H1 (cell line): Measurements from ENCODE around the gene TTC21A.

Source experiments
- BRCA1 ChIP-seq: IDR thresholded peaks from 2 replicates; pipeline ENCODE4 v1.6.1; 2012; ENCODE audit warnings: low read depth, low read length, improper control_type of control experiment
- CEBPB ChIP-seq: IDR thresholded peaks from 2 replicates; pipeline ENCODE4 v1.6.1; 2012; ENCODE audit warnings: low read depth, low read length
- MAFK ChIP-seq: IDR thresholded peaks from 2 replicates; pipeline ENCODE4 v1.6.1; 2012; ENCODE audit warnings: low read depth, mild to moderate bottlenecking, improper control_type of control experiment, low read length
- POLR2AphosphoS5 ChIP-seq: IDR thresholded peaks from 2 replicates; pipeline ENCODE4 v1.6.1; 2011; ENCODE audit warnings: low read depth, low read length
- RXRA ChIP-seq: IDR thresholded peaks from 2 replicates; pipeline ENCODE4 v1.6.1; 2011; ENCODE audit warnings: low read depth, mild to moderate bottlenecking, low read length, moderate library complexity; ENCODE audit not compliant: insufficient read depth
- TAF1 ChIP-seq: IDR thresholded peaks from 2 replicates; pipeline ENCODE4 v1.6.1; 2011; ENCODE audit warnings: mild to moderate bottlenecking, low read depth, low read length
- TAF7 ChIP-seq: optimal IDR thresholded peaks from 2 replicates; pipeline ENCODE3; 2011; ENCODE audit warnings: low read depth, mild to moderate bottlenecking, inconsistent platforms, low read length, moderate library complexity, borderline replicate concordance
- TF ChIP-seq, protein P1 (sequence below), 3 experiments: IDR thresholded peaks; 1 replicate in 2 of 3; 2 replicates in 1 of 3; pipeline versions ENCODE4 v1.5.1 to v1.6.1; 2011; ENCODE audit warnings: low read length in 3 of 3, mild to moderate bottlenecking in 3 of 3, inconsistent platforms in 2 of 3, low read depth in 1 of 3, moderate library complexity in 1 of 3; ENCODE audit not compliant: insufficient read depth in 1 of 3; ENCODE audit errors: control extremely low read depth in 1 of 3

DNA sequence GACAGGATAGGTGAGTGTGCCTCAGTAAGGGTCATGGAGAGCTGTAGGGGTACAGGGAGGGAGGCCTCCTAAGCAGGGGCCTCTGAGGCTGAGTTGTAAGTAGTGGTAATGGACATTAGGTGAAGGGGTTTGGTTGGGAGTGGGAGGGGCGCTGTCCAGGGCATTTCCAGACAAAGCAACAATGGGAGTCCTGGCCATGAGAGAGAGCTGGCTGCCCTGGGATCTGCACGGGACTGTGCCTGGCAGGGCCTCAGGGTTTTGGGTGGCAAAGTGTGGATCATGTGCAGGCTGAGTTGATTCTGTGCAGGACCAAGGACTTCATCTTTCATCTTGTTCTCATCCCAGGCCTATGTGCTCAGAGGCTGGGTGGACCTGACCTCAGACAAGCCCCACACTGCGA is 4.6 kb downstream of the TTC21A start:
- no peak for TF ChIP-seq BRCA1
- TF ChIP-seq, protein P1, sequence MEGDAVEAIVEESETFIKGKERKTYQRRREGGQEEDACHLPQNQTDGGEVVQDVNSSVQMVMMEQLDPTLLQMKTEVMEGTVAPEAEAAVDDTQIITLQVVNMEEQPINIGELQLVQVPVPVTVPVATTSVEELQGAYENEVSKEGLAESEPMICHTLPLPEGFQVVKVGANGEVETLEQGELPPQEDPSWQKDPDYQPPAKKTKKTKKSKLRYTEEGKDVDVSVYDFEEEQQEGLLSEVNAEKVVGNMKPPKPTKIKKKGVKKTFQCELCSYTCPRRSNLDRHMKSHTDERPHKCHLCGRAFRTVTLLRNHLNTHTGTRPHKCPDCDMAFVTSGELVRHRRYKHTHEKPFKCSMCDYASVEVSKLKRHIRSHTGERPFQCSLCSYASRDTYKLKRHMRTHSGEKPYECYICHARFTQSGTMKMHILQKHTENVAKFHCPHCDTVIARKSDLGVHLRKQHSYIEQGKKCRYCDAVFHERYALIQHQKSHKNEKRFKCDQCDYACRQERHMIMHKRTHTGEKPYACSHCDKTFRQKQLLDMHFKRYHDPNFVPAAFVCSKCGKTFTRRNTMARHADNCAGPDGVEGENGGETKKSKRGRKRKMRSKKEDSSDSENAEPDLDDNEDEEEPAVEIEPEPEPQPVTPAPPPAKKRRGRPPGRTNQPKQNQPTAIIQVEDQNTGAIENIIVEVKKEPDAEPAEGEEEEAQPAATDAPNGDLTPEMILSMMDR (IDR thresholded peaks at IDR 0.05; ENCODE audit: control extremely low read depth in 1 of 3, insufficient read depth in 1 of 3, low read depth in 1 of 3, low read length in 3 of 3) = no peak
- no peak for TF ChIP-seq CEBPB
- no peak for TF ChIP-seq RXRA
- no peak for TF ChIP-seq TAF7
- TF ChIP-seq POLR2AphosphoS5 = no peak
- TF ChIP-seq MAFK = no peak
- TF ChIP-seq TAF1 = no peak
